HG02870 (cell line): ENCODE results near the gene STON1.
"Not testable (repeated sequence)": the region's sequence is repeated elsewhere in the genome, so short reads cannot be mapped to it uniquely, and the experiment has no call there.

ENCODE experiments used
- ATAC-seq: cut with Tn5 transposase; IDR thresholded peaks from one replicate; pipeline ENCODE4 v1.9.1; 2021; ENCODE audit warnings: mild to moderate bottlenecking, moderate library complexity; ENCODE audit not compliant: unreplicated experiment

Gene STON1

GRCh38 chr2:48572816-48573215, 42.9 kb downstream of the STON1 start:
- ATAC-seq = no peak

GRCh38 chr2:48574353-48575287, 44.7 kb downstream of the STON1 start:
- no peak for ATAC-seq

GRCh38 chr2:48578313-48578712, 48.4 kb downstream of the STON1 start:
- no peak for ATAC-seq

GRCh38 chr2:48583961-48584360, 54.0 kb downstream of the STON1 start:
- no peak for ATAC-seq

GRCh38 chr2:48584551-48584950, 54.6 kb downstream of the STON1 start:
- no peak for ATAC-seq

- no peak for ATAC-seq
Measured at GRCh38 chr2:48586433-48586832, 56.5 kb downstream of the STON1 start.

GRCh38 chr2:48587560-48587959, 57.6 kb downstream of the STON1 start:
- ATAC-seq = no peak

GRCh38 chr2:48587961-48588360, 58.0 kb downstream of the STON1 start:
- no peak for ATAC-seq

- no peak for ATAC-seq
Measured at GRCh38 chr2:48588745-48589144, 58.8 kb downstream of the STON1 start.

- ATAC-seq = no peak
Measured at GRCh38 chr2:48589170-48589767, 59.3 kb downstream of the STON1 start.

GRCh38 chr2:48590017-48590416, 60.1 kb downstream of the STON1 start:
- no peak for ATAC-seq

- ATAC-seq = no peak
Measured at GRCh38 chr2:48592067-48592466, 62.1 kb downstream of the STON1 start.

GRCh38 chr2:48596751-48597150, 66.8 kb downstream of the STON1 start:
- not testable (repeated sequence) for ATAC-seq

- no peak for ATAC-seq
Measured at GRCh38 chr2:48597492-48597891, 67.5 kb downstream of the STON1 start.

- no peak for ATAC-seq
Measured at GRCh38 chr2:48600204-48600813, 70.4 kb downstream of the STON1 start.

GRCh38 chr2:48600917-48601316, 71.0 kb downstream of the STON1 start:
- ATAC-seq = no peak

- ATAC-seq = peak; percentile 51
Measured at GRCh38 chr2:48601349-48601748, 71.4 kb downstream of the STON1 start.

GRCh38 chr2:48605482-48606175, 75.7 kb downstream of the STON1 start:
- no peak for ATAC-seq

GRCh38 chr2:48607307-48608014, 77.5 kb downstream of the STON1 start:
- no peak for ATAC-seq

GRCh38 chr2:48613211-48613610, 83.3 kb downstream of the STON1 start:
- ATAC-seq = no peak

- ATAC-seq = not testable (repeated sequence)
Measured at GRCh38 chr2:48614581-48614980, 84.6 kb downstream of the STON1 start.
